Measurements from ENCODE around the gene IKZF2. TPM values are rescaled to one million over a fixed set of nuclear protein-coding genes. Genes with fewer than 3 reads are reported as not detected.
A peak's percentile ranks its signal among the peaks of the same experiment; 100 is the strongest.

The IKZF2 gene
- total RNA-seq, 1 donor from 2014 or later: 29.7 TPM

GRCh38 chr2:213068676-213069359, 82.6 kb downstream of the IKZF2 start:
- Mint-ChIP-seq H3K27me3 (ENCODE audit: insufficient read depth, low read depth) (no peaks in the 10 kb centered on the region), H3K27ac (no peak overlapping the region), H3K36me3 (no peaks in the 10 kb centered on the region), H3K9me3 (no peaks in the 10 kb centered on the region), H3K4me1 (peaks cover 15% of the 10 kb centered on the region), H3K4me3 (no peak overlapping the region)
- no peak overlapping the region for H3K9ac ChIP-seq
- H3F3A ChIP-seq (ENCODE audit: low read depth): no peaks in the 10 kb centered on the region
- TF ChIP-seq EZH2phosphoT487 (IDR thresholded peaks at IDR 0.05): no peak
- TF ChIP-seq, protein P1, sequence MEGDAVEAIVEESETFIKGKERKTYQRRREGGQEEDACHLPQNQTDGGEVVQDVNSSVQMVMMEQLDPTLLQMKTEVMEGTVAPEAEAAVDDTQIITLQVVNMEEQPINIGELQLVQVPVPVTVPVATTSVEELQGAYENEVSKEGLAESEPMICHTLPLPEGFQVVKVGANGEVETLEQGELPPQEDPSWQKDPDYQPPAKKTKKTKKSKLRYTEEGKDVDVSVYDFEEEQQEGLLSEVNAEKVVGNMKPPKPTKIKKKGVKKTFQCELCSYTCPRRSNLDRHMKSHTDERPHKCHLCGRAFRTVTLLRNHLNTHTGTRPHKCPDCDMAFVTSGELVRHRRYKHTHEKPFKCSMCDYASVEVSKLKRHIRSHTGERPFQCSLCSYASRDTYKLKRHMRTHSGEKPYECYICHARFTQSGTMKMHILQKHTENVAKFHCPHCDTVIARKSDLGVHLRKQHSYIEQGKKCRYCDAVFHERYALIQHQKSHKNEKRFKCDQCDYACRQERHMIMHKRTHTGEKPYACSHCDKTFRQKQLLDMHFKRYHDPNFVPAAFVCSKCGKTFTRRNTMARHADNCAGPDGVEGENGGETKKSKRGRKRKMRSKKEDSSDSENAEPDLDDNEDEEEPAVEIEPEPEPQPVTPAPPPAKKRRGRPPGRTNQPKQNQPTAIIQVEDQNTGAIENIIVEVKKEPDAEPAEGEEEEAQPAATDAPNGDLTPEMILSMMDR (IDR thresholded peaks at IDR 0.05): no peak
- TF ChIP-seq EZH2 (IDR thresholded peaks at IDR 0.05): no peak
- H3K79me2 ChIP-seq (ENCODE audit: low read depth): no peaks in the 10 kb centered on the region
- peaks cover 31% of the 10 kb centered on the region for H3K4me1 ChIP-seq
- H3K9me3 ChIP-seq (ENCODE audit: low read depth): no peaks in the 10 kb centered on the region
- peaks cover 12% of the 10 kb centered on the region for H4K20me1 ChIP-seq (ENCODE audit: low read depth)
- H3K27me3 ChIP-seq: no peaks in the 10 kb centered on the region
- H3K36me3 ChIP-seq: no peaks in the 10 kb centered on the region
- no peak overlapping the region for H2AFZ ChIP-seq (replicated peaks)
- H3K4me2 ChIP-seq: peak overlapping the region; percentile 33
- H3K4me3 ChIP-seq: no peak overlapping the region
- DNase-seq (ENCODE audit: low spot score): no peak
- no peak overlapping the region for H3K27ac ChIP-seq

DNA sequence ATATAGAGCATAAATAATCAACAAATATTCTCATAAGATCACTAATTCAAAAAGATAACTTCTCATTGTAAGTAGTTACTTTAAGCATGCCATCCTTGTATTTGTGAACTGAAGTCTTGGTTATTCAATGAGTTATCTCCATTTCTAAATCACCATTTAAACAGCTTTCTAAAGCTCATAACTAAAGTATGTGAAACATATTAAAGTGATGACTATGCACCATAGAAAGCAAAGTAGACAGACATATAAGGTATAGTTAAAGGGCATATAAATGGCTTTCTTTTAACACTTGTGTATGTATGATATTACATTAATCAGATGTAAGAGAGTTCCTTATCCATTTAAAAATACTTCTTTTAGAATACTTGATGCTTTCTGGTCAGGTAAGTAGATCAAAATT, 83.5 kb downstream of the IKZF2 start:
- Histone ChIP-seq H3K36me3 (no peaks in the 10 kb centered on the region), H3K27me3 (no peaks in the 10 kb centered on the region), H2AFZ (replicated peaks) (no peak overlapping the region), H3K9me3 (ENCODE audit: low read depth) (no peaks in the 10 kb centered on the region), H3K9ac (no peak overlapping the region), H3K27ac (no peak overlapping the region), H3K4me1 (peaks cover 31% of the 10 kb centered on the region), H3F3A (ENCODE audit: low read depth) (no peaks in the 10 kb centered on the region), H3K4me3 (no peak overlapping the region), H3K4me2 (no peak overlapping the region), H3K79me2 (ENCODE audit: low read depth) (no peaks in the 10 kb centered on the region), H4K20me1 (ENCODE audit: low read depth) (peaks cover 12% of the 10 kb centered on the region)
- Mint-ChIP-seq H3K27me3 (ENCODE audit: insufficient read depth, low read depth) (no peaks in the 10 kb centered on the region), H3K4me1 (peaks cover 15% of the 10 kb centered on the region), H3K4me3 (no peak overlapping the region), H3K36me3 (no peaks in the 10 kb centered on the region), H3K9me3 (no peaks in the 10 kb centered on the region), H3K27ac (no peak overlapping the region)
- no peak for DNase-seq (ENCODE audit: low spot score)
- TF ChIP-seq, protein P1 (IDR thresholded peaks at IDR 0.05): no peak
- TF ChIP-seq EZH2 (IDR thresholded peaks at IDR 0.05) (no peak), EZH2phosphoT487 (IDR thresholded peaks at IDR 0.05) (no peak)

GRCh38 chr2:213066443-213066743, 85.0 kb downstream of the IKZF2 start:
- no peak for DNase-seq (ENCODE audit: low spot score)
- no peak overlapping the region for H3K4me3 Mint-ChIP-seq
- peaks cover 31% of the 10 kb centered on the region for H3K4me1 ChIP-seq
- peak overlapping the region; percentile 60 for H3K4me2 ChIP-seq
- H2AFZ ChIP-seq (replicated peaks): no peak overlapping the region
- no peaks in the 10 kb centered on the region for H3K27me3 Mint-ChIP-seq (ENCODE audit: insufficient read depth, low read depth)
- no peak overlapping the region for H3K27ac Mint-ChIP-seq
- no peak overlapping the region for H3K4me3 ChIP-seq
- no peaks in the 10 kb centered on the region for H3K9me3 Mint-ChIP-seq
- H3K9ac ChIP-seq: no peak overlapping the region
- no peaks in the 10 kb centered on the region for H3K27me3 ChIP-seq
- H3K36me3 Mint-ChIP-seq: no peaks in the 10 kb centered on the region
- H3K79me2 ChIP-seq (ENCODE audit: low read depth): no peaks in the 10 kb centered on the region
- TF ChIP-seq, protein P1 (IDR thresholded peaks at IDR 0.05): no peak
- TF ChIP-seq EZH2 (IDR thresholded peaks at IDR 0.05) (no peak), EZH2phosphoT487 (IDR thresholded peaks at IDR 0.05) (no peak)
- no peaks in the 10 kb centered on the region for H3K36me3 ChIP-seq
- peaks cover 12% of the 10 kb centered on the region for H4K20me1 ChIP-seq (ENCODE audit: low read depth)
- H3F3A ChIP-seq (ENCODE audit: low read depth): no peaks in the 10 kb centered on the region
- H3K4me1 Mint-ChIP-seq: peaks cover 15% of the 10 kb centered on the region
- H3K9me3 ChIP-seq (ENCODE audit: low read depth): no peaks in the 10 kb centered on the region
- H3K27ac ChIP-seq: no peak overlapping the region

Data from neural progenitor cell (in vitro differentiated cells).